Vagina (tissue), 2 donors: ENCODE data around the gene QRICH1. TPM values are rescaled to one million over a fixed set of nuclear protein-coding genes. Genes with fewer than 3 reads are reported as not detected.
A peak's percentile ranks its signal among the peaks of the same experiment; 100 is the strongest.

Experiments
- DNase-seq, 2 donors: peaks; one replicate each; pipeline ENCODE4 v3.0.0-alpha.2; 2017; ENCODE audit errors: extremely low spot score in 2 of 2
- H3K27ac ChIP-seq: fragments of 200-600 bp; sonication (generic); one replicate; pipeline ENCODE4 v1.5.1; 2019
- H3K27me3 ChIP-seq: fragments of 200-600 bp; sonication (generic); one replicate; pipeline ENCODE4 v1.5.1; 2019
- H3K36me3 ChIP-seq, 2 donors: fragments of 200-600 bp; sonication (generic); one replicate each; pipeline ENCODE4 v1.5.1; 2017 to 2019
- H3K4me1 ChIP-seq: fragments of 200-600 bp; sonication (generic); one replicate; pipeline ENCODE4 v1.5.1; 2019
- H3K4me3 ChIP-seq, 2 donors: fragments of 200-600 bp; sonication (generic); 1 replicate in 1 of 2; 2 replicates in 1 of 2; pipeline ENCODE4 v1.5.1; 2016 to 2019
- H3K9me3 ChIP-seq: fragments of 200-600 bp; sonication (generic); one replicate; pipeline ENCODE4 v1.5.1; 2019
- POLR2A ChIP-seq, 2 donors: fragments of 450-650 bp; IDR thresholded peaks; one replicate each; pipeline ENCODE4 v1.6.1; 2017; ENCODE audit warnings: antibody characterized with exemption in 2 of 2, mild to moderate bottlenecking in 2 of 2, moderate library complexity in 2 of 2
- POLR2AphosphoS5 ChIP-seq, 2 donors: sonication (generic); formaldehyde crosslinking; IDR thresholded peaks; one replicate each; pipeline ENCODE4 v1.9.0; 2017; ENCODE audit warnings: antibody characterized with exemption in 2 of 2, mild to moderate bottlenecking in 2 of 2, low read depth in 1 of 2; ENCODE audit not compliant: insufficient read depth in 1 of 2
- intact Hi-C: fragments of 100-400 bp; cut with DNase I; formaldehyde crosslinking; loops from one replicate; pipeline ENCODE4 v1.15.1; 2023
- total RNA-seq: library from RNA; depleted of rRNA; stranded (reverse); fragments of >200 nt; gene quantifications from one replicate; pipeline ENCODE4 v1.2.3, GENCODE V29; 2016
- TF ChIP-seq, protein P1 (sequence below), 3 experiments: fragments of 450-650 bp in 2 of 3; fragments of 200-600 bp in 1 of 3; sonication (generic) in 1 of 3; IDR thresholded peaks; one replicate each; pipeline ENCODE4 v1.5.1; 2017 to 2019; ENCODE audit warnings: antibody characterized with exemption in 3 of 3, mild to moderate bottlenecking in 2 of 3, moderate library complexity in 2 of 3

The QRICH1 gene
- total RNA-seq, 1 donor from 2014 or later, result 124 TPM

DNA sequence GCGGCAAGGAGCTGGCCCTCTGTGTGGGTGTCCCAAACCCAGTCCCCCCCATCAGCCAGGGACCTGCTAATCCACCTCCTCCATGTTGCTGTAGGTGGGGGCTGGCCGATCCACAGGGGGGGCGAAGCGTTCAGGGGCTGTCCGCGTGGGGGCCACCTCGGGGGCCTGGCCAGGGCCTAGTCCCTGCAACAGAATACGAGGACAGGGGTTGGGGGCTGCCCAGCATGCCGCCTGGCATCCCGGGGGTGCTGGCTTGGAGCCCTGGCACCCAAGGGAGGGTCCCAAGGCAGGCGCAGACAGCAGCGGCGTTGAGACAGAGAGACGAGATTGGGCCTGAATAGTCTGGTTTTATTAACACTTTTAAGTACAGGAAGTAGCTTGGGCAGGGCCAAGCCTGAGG lies 14.5 kb upstream of the QRICH1 start:
- intact Hi-C loops, result no loop called here
- Histone ChIP-seq H3K27ac (no peak overlapping the region), H3K27me3 (no peaks in the 10 kb centered on the region), H3K4me1 (peaks cover 18% of the 10 kb centered on the region), H3K4me3 (no peak overlapping the region), H3K36me3 (peaks cover 7 to 53% of the 10 kb centered on the region in 2 donors), H3K9me3 (no peaks in the 10 kb centered on the region)
- DNase-seq, result no peak
- TF ChIP-seq POLR2A (IDR thresholded peaks at IDR 0.05), result no peak
- TF ChIP-seq, protein P1, sequence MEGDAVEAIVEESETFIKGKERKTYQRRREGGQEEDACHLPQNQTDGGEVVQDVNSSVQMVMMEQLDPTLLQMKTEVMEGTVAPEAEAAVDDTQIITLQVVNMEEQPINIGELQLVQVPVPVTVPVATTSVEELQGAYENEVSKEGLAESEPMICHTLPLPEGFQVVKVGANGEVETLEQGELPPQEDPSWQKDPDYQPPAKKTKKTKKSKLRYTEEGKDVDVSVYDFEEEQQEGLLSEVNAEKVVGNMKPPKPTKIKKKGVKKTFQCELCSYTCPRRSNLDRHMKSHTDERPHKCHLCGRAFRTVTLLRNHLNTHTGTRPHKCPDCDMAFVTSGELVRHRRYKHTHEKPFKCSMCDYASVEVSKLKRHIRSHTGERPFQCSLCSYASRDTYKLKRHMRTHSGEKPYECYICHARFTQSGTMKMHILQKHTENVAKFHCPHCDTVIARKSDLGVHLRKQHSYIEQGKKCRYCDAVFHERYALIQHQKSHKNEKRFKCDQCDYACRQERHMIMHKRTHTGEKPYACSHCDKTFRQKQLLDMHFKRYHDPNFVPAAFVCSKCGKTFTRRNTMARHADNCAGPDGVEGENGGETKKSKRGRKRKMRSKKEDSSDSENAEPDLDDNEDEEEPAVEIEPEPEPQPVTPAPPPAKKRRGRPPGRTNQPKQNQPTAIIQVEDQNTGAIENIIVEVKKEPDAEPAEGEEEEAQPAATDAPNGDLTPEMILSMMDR (IDR thresholded peaks at IDR 0.05), result no peak
- TF ChIP-seq POLR2AphosphoS5 (IDR thresholded peaks at IDR 0.05; ENCODE audit: insufficient read depth in 1 of 2, low read depth in 1 of 2), result no peak

DNA sequence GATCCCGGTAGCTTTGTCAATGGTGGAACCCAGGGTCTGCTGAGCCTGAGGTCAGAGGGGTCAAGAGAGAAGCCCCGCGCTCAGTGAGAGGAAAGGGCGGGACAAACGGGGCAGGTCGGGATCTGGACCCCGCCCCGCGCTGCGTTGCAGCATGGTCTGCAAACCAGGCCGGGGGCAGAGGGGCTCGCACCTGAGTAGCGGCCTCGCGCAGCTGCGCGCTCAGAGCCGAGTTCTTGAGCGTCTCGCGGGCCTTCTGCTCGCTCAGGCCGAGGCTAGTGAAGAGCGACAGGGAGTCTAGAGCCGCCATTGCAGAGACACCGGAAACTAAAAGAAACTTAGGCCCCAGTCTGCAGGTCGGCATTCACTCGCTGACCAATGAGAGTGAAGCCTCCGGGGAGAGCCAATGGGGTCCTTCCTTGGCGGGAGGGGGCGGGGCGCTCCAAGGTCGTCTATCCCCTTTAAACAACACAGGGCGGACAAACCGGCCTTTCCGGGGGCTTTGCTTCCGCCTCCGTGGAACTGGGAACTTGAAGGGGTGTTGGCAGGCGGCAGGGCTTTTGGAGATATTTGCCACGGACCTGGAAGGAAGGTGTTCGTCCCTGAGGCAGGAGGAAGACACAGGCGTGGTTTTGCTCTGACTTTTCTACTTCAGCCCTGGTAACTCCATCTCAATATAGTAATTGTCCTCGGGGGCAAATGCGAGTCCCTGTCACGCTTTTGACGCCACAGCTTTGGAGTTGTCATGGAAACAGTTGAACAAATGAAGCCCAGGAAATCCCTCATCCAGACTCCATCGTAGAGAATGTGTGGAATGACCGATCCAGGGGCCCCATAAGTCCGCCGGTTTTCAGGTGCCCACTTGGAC lies 10.8 kb upstream of the QRICH1 start, which contains the start of gene QARS1:
TSS of gene QARS1 (minus strand) at position 331 of the 865 bp plus-strand sequence. CDS start at position 307, 24 bp downstream.
- TF ChIP-seq, protein P1 (IDR thresholded peaks at IDR 0.05), result no peak
- peak; percentile 76 to 90 for TF ChIP-seq POLR2AphosphoS5 (IDR thresholded peaks at IDR 0.05; ENCODE audit: insufficient read depth in 1 of 2, low read depth in 1 of 2)
- Histone ChIP-seq H3K27ac (peak within 1 kb of the TSS; percentile 73), H3K4me3 (peak within 1 kb of the TSS; percentile 87 to 98), H3K4me1 (peaks cover 18% of the 10 kb centered on the region), H3K27me3 (no peaks in the 10 kb centered on the region), H3K36me3 (peaks cover 0 to 44% of the 10 kb centered on the region in 2 donors), H3K9me3 (no peaks in the 10 kb centered on the region)
- intact Hi-C loops, result no loop called here
- peak in 1 of 2 donors; percentile 96 for DNase-seq

DNA sequence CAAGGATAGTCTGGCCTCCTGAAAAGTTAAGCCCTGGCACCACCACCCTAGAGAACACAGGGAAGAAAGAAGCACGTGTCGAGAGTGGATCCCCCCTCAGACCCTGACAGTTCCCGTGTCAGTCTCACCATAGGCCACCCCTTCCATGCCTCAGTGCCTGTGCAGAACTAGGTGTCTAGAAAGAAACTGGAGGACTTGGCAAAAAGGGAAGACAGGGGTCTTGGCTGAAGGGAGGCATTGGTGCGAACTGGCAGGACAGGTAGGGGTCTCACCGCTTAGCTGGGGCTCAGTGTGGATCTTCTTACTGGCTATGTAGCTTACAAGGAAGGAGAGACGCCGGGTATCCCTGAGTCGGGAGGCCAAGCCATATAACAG lies 10.2 kb upstream of the QRICH1 start:
- Histone ChIP-seq H3K36me3 (peaks cover 0 to 44% of the 10 kb centered on the region in 2 donors), H3K9me3 (no peaks in the 10 kb centered on the region), H3K4me1 (peaks cover 18% of the 10 kb centered on the region), H3K27ac (peak overlapping the region; percentile 73), H3K4me3 (peak overlapping the region; percentile 87 to 98), H3K27me3 (no peaks in the 10 kb centered on the region)
- no peak for TF ChIP-seq POLR2AphosphoS5 (IDR thresholded peaks at IDR 0.05; ENCODE audit: insufficient read depth in 1 of 2, low read depth in 1 of 2)
- no peak for TF ChIP-seq POLR2A (IDR thresholded peaks at IDR 0.05)
- TF ChIP-seq, protein P1 (IDR thresholded peaks at IDR 0.05), result no peak
- intact Hi-C loops, result no loop called here
- DNase-seq, result no peak

DNA sequence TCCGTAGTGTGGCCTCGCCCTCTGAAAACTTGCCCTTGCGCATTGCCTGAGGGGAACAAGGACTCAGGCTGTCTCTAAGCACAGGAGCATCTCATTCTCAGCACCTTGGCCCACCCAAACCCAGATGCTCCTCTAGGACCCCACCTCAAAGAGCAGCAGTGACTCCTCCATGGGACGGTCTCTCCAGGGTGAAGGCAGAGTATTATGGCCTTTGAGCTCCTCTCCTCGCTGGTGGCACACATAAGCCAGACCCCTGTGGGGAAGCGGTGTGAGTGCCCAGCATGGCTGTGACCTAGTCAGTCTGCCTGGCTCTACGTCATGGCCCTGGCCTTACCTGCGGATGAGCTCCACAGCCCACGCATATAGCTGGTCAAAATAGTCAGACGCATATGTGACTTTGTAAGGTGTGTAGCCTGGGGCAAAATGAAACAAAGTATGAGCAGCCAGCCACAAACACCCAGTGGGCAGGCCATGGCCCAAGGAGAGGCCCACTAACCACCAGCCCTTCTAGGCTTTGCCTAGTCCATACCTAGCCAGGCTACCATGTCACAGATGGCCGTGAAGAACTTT lies 6.3 kb upstream of the QRICH1 start:
- Histone ChIP-seq H3K27ac (no peak overlapping the region), H3K9me3 (no peaks in the 10 kb centered on the region), H3K36me3 (peaks cover 0 to 57% of the 10 kb centered on the region in 2 donors), H3K4me1 (peaks cover 15% of the 10 kb centered on the region), H3K27me3 (no peaks in the 10 kb centered on the region), H3K4me3 (no peak overlapping the region)
- intact Hi-C loops, result no loop called here
- TF ChIP-seq, protein P1 (IDR thresholded peaks at IDR 0.05), result no peak
- TF ChIP-seq POLR2AphosphoS5 (IDR thresholded peaks at IDR 0.05; ENCODE audit: insufficient read depth in 1 of 2, low read depth in 1 of 2) (no peak), POLR2A (IDR thresholded peaks at IDR 0.05) (no peak)
- DNase-seq, result no peak
